GM12873 (cell line): ENCODE results near the gene NOL9.

ENCODE experiments used
- CTCF ChIP-seq: IDR thresholded peaks from 2 replicates; pipeline ENCODE4 v1.5.1; 2012; ENCODE audit warnings: low read depth, mild to moderate bottlenecking, moderate library complexity, low read length, control low read depth; ENCODE audit not compliant: insufficient read depth; ENCODE audit errors: missing control alignments

Gene NOL9

GRCh38 chr1:6487804-6488484 is 66.4 kb downstream of the NOL9 start:
- no peak for TF ChIP-seq CTCF

- peak; percentile 97 for TF ChIP-seq CTCF
These were observed 67.8 kb downstream of the NOL9 start for GRCh38 chr1:6486433-6487011.

- no peak for TF ChIP-seq CTCF
These were observed 68.9 kb downstream of the NOL9 start for GRCh38 chr1:6485168-6486101.

GRCh38 chr1:6484826-6485167 is 69.5 kb downstream of the NOL9 start:
- TF ChIP-seq CTCF: no peak

GRCh38 chr1:6483761-6484117 is 70.6 kb downstream of the NOL9 start:
- no peak for TF ChIP-seq CTCF

- TF ChIP-seq CTCF: no peak
These were observed 71.1 kb downstream of the NOL9 start for GRCh38 chr1:6483017-6483760.
